HG03520 (cell line): Measurements from ENCODE around the gene DIP2A.
"Not testable (repeated sequence)": the region's sequence is repeated elsewhere in the genome, so short reads cannot be mapped to it uniquely, and the experiment has no call there.

ENCODE experiments used
- ATAC-seq: cut with Tn5 transposase; IDR thresholded peaks from one replicate; pipeline ENCODE4 v1.9.1; 2021; ENCODE audit warnings: mild to moderate bottlenecking, moderate library complexity; ENCODE audit not compliant: unreplicated experiment

Gene DIP2A

GRCh38 chr21:46516068-46516467 is 57.4 kb downstream of the DIP2A start:
- ATAC-seq: no peak

- no peak for ATAC-seq
Measured at GRCh38 chr21:46517361-46517760, 58.7 kb downstream of the DIP2A start.

GRCh38 chr21:46518983-46519583 is 60.4 kb downstream of the DIP2A start:
- ATAC-seq: no peak

- not testable (repeated sequence) for ATAC-seq
Measured at GRCh38 chr21:46527393-46527792, 68.7 kb downstream of the DIP2A start.

GRCh38 chr21:46527801-46528200 is 69.1 kb downstream of the DIP2A start:
- ATAC-seq: no peak

- ATAC-seq: no peak
Measured at GRCh38 chr21:46532080-46532479, 73.4 kb downstream of the DIP2A start.

- ATAC-seq: no peak
Measured at GRCh38 chr21:46537026-46537425, 78.3 kb downstream of the DIP2A start.

GRCh38 chr21:46538262-46538661 is 79.6 kb downstream of the DIP2A start:
- no peak for ATAC-seq

- ATAC-seq: no peak
Measured at GRCh38 chr21:46538851-46539666, 80.4 kb downstream of the DIP2A start.

GRCh38 chr21:46540087-46540710 is 81.5 kb downstream of the DIP2A start:
- no peak for ATAC-seq

GRCh38 chr21:46542588-46543124 is 84.0 kb downstream of the DIP2A start:
- ATAC-seq: no peak

GRCh38 chr21:46543306-46543705 is 84.6 kb downstream of the DIP2A start:
- no peak for ATAC-seq

GRCh38 chr21:46544003-46544402 is 85.3 kb downstream of the DIP2A start:
- ATAC-seq: no peak

GRCh38 chr21:46544824-46545223 is 86.1 kb downstream of the DIP2A start:
- no peak for ATAC-seq

- ATAC-seq: no peak
Measured at GRCh38 chr21:46545363-46545762, 86.7 kb downstream of the DIP2A start.

- no peak for ATAC-seq
Measured at GRCh38 chr21:46545911-46546310, 87.2 kb downstream of the DIP2A start.

- no peak for ATAC-seq
Measured at GRCh38 chr21:46546799-46547198, 88.1 kb downstream of the DIP2A start.

GRCh38 chr21:46549650-46550049 is 91.0 kb downstream of the DIP2A start:
- ATAC-seq: no peak

GRCh38 chr21:46550116-46550941 is 91.6 kb downstream of the DIP2A start:
- ATAC-seq: no peak

- no peak for ATAC-seq
Measured at GRCh38 chr21:46551636-46552241, 93.0 kb downstream of the DIP2A start.
